GM18870 (cell line): ENCODE measurements around the gene CASTOR2.
"Not testable (repeated sequence)": the region's sequence is repeated elsewhere in the genome, so short reads cannot be mapped to it uniquely, and the experiment has no call there.

Experiments used
- ATAC-seq: cut with Tn5 transposase; IDR thresholded peaks from one replicate; pipeline ENCODE4 v1.9.1; 2021; ENCODE audit warnings: moderate library complexity; ENCODE audit not compliant: unreplicated experiment

The CASTOR2 gene

GRCh38 chr7:74964511-74965119, at the start of gene CASTOR2:
CASTOR2 (plus strand) TSS chr7:74964705; CDS start chr7:74964986, 281 bp downstream.
- ATAC-seq: peak; percentile 83

DNA sequence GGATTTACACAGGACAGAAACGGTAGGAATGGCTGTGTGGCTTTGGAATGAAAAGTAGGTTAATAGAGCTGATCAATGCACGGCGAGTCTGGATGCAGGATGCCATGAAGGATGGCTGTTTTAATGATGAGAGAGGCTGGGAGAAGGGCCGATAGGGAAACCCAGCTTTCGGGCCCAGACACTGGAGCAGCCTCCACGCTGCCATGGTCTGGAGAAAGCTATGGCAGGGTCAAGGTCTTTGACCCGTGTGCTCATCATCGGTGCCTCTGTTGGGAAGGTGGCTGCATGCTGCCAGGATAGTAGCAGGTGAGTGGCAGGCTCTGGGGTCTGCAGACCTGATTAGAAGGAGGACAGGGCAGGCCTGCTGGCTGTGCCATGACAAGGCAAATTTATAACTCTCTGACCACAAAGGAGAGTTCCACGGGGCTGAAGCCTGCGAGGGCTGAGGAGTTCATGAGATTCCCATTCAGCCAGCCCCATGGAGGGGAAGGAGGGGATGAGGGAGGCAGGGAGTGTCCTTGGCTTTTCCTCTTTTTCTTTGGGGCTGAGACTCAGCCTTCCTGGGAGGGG, 42.1 kb upstream of the CASTOR2 start:
- not testable (repeated sequence) for ATAC-seq

DNA sequence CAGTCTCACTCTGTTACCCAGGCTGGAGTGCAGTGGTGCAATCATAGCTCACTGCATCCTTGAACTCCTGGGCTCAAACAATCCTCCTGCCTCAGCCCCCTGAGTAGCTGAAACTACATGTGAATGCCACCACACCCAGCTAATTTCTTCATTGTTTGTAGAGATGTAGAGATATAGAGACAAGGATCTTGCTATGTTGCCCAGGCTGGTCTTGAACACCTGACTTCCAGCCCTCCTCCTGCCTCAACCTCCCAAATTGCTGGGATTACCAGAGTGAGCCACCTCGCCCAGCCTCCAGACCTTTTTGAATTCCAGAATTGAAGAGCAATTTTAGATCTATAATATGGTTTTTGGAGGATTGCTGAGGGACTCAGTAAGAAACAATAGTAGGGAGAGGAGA, 40.9 kb upstream of the CASTOR2 start:
- ATAC-seq: not testable (repeated sequence)

DNA sequence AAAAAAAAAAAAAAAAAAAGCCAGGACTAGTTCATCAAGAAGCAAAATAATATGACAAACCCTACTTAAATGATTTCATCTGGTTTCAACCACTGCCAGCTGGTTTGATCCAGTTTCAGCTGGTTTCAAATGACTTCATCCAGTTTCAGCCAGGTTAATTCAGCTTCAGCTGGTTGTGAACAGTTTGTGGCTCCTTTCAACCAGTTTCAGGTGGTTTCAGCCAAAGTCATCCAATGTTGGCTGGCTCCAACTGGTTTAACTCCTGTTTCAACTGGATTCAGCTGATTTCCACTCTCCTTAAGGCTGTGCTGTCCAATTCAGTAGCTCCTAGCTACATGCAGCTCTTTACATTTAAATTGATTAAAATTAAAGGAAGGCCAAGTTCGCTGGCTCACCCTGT, 37.5 kb upstream of the CASTOR2 start:
- not testable (repeated sequence) for ATAC-seq

DNA sequence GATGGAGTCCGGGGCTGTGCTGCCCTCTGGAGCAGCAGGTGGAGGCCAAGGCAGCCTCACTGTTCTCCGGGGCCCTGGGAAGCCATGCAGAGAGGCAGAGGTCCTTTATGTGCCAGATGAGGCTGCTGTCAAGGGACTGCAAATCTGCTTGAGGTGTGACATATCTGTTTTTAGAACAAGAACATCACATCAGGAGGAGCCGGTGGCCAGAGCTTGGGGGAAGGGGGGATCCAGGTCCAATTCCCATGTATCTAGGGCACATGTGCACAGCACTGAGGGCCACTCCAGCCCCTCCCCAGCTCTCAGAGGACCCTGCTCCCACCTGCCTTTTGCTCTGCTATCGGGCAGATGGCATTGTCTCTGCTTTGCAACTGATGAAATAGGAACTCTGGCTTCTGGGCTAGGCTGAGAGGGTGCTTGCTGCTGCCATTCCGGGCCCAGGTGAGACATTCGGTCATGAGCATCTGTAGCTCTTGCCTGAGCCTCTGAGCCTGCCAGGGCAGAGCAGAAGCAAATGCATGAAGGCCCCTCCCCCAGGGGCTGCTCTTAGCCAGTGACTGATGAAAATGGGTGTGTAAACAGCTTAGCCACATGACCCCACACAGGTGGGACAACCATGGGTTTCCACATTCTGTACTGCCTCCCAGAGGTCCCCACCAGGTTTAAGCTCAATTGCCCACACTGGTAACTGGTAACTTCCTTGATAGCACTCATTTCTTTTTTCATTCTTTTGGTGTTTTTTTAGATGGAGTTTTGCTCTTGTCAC, 32.8 kb upstream of the CASTOR2 start:
- ATAC-seq: not testable (repeated sequence)

GRCh38 chr7:74939429-74939828, 25.1 kb upstream of the CASTOR2 start:
- not testable (repeated sequence) for ATAC-seq

GRCh38 chr7:74941302-74942069, 23.0 kb upstream of the CASTOR2 start:
- ATAC-seq: not testable (repeated sequence)

GRCh38 chr7:74943923-74944322, 20.6 kb upstream of the CASTOR2 start:
- not testable (repeated sequence) for ATAC-seq

DNA sequence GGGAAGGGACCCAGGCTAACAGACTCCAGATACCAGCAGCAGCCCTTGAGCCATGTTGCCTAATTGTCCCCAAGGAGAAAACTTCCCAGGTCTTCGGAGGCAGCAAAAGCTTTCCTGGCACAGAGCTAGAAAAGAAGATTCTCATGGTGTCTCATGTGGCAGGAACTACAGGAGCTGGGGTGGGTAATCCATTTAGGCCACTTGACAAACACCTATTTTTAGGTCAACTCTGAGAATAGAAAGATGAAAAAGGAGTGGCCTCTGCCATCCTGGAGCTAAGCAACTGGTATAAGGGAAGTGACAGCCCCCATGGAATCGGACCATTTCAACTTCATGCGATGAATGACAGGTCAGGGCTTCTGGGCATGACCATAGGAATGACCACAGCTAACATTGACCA, 16.8 kb upstream of the CASTOR2 start:
- not testable (repeated sequence) for ATAC-seq

GRCh38 chr7:74953774-74954173, 10.7 kb upstream of the CASTOR2 start:
- not testable (repeated sequence) for ATAC-seq

GRCh38 chr7:74958328-74958727, 6.2 kb upstream of the CASTOR2 start:
- ATAC-seq: not testable (repeated sequence)

GRCh38 chr7:74963704-74964510, 598 bp upstream of the CASTOR2 start:
- ATAC-seq: not testable (repeated sequence)

DNA sequence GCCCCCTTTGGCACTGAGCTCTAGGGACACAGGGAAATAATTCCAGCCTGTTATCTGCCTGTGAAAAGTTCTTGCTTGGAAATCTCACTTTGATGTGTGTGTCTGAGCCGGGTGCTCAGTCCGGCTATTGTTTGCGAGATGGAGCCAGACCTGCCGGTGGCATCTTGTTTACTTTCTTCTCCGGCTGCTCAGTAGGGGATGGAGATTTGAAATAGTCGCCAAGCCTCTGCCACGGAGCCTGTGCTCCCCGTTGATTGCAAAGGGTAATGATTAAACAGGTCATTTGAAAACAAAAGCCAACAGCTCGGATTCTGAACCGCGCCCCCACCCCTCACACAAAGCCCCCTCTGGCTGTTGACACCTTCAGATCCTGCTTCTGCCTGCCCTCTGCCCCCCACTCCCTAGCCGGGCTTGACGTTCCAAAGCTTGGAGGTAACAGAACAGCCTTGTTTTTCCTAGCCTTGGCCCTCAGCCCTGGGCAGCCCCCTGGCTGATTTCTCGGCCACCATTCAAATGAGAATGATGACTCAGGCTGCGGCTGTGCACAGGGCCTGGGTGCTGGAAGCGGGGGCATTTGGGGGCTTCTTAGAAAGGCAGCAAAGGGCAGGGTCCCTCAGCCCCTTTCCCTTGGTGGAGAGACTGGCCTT, 1.8 kb downstream of the CASTOR2 start:
- ATAC-seq: not testable (repeated sequence)

- ATAC-seq: not testable (repeated sequence)
Observed at GRCh38 chr7:74966909-74967308, 2.4 kb downstream of the CASTOR2 start.

DNA sequence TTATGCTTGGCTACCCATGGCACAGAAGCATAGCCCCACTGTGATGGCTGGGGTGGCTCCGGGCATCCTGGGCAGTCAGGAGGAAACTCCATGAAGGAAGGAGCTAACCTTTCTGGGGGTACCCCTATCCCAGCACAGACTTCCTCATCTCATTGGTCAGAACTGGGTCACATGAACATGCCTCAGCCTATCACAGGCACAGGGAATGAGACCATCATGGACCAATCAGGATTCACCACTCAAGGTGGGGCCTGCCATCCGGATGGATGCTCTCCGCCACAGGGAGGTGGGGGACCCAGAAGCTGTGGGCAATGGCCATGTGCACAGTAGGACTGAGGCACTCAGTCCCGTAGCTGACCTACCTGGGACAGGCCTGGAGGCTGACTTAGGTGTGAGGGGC, 6.9 kb downstream of the CASTOR2 start:
- ATAC-seq: not testable (repeated sequence)

DNA sequence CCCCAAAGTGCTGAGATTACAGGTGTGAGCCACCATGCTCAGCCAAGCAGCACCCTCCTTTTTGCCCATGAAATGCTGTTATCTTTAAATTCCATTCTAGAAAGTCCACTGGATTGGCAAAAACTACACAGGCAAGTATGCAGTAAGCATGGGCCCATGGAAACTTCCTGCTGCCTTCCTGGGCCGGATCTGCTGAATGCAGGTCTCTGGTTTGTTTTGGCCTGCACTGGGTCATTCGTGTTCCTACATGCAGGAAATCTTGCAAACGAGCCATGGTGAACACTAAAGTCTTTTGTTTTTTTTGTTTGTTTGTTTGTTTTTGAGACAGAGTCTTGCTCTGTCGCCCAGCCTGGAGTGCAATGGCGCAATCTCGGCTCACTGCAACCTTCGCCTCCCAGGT, 7.9 kb downstream of the CASTOR2 start:
- ATAC-seq: not testable (repeated sequence)

DNA sequence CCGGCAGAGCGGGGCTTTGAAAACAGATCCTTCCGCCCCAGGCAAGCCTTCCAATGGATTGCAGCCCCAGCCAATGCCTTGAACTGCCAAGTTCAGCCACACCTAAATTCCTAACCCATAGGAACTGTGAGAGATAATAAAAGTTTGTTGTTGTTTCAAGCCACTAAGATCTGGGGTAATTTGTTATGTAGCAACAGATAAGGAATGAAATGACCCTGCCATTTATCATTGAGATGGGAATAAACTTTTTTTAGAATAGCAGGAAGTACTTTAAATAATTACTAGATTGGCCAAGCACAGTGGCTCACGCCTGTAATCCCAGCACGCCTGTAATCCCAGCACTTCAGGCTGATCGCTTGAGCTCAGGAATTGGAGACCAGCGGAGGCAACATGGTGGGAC, 11.5 kb downstream of the CASTOR2 start:
- not testable (repeated sequence) for ATAC-seq

GRCh38 chr7:74977523-74977922, 13.0 kb downstream of the CASTOR2 start:
- not testable (repeated sequence) for ATAC-seq

DNA sequence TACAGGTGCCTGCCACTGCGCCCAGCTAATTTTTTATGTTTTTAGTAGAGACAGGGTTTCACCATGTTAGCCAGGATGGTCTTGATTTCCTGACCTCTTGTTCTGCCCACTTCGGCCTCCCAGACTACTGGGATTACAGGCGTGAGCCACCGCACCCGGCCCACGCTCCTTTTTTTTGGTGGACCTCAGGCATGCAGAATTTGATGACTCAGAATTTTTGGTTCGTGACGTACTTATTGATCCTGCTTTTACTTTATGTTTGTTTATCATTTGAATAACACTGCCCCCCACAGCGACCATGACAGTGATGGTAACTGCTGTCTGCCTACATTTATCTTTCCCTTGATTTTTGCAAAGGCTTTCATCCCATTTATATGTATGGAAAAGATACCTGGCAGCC, 23.9 kb downstream of the CASTOR2 start:
- ATAC-seq: not testable (repeated sequence)

- ATAC-seq: no peak
Observed at GRCh38 chr7:74993121-74993520, 28.6 kb downstream of the CASTOR2 start.
